GM20000 (cell line): Measurements from ENCODE around the gene VCAM1.
"Not testable (repeated sequence)": the region's sequence is repeated elsewhere in the genome, so short reads cannot be mapped to it uniquely, and the experiment has no call there.

Source experiments
- DNase-seq: peaks from one replicate; pipeline ENCODE4 v3.0.0; 2012; ENCODE audit warnings: low spot score
- TF ChIP-seq, protein P1 (sequence below): IDR thresholded peaks from 2 replicates; pipeline ENCODE4 v1.5.1; 2012; ENCODE audit warnings: mild to moderate bottlenecking, control low read depth; ENCODE audit errors: extremely low read depth, missing control alignments

VCAM1 gene

DNA sequence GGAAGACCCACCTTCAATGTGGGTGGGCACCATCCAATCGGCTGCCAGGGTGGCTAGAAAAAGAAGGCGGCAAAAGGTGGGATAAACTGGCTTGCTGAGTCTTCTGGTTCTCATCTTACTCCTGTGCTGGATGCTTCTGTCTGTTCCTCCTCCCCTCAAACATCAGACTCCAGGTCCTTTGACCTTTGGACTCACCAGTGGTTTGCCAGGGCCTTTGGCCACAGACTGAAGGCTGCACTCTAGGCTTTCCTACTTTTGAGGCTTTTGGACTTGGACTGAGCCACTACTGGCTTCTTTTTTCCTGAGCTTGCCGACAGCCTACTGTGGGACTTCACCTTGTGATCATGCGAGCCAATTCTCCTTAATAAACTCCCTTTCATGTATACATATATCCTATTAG is 55.9 kb downstream of the VCAM1 start:
- no peak for DNase-seq
- TF ChIP-seq, protein P1, sequence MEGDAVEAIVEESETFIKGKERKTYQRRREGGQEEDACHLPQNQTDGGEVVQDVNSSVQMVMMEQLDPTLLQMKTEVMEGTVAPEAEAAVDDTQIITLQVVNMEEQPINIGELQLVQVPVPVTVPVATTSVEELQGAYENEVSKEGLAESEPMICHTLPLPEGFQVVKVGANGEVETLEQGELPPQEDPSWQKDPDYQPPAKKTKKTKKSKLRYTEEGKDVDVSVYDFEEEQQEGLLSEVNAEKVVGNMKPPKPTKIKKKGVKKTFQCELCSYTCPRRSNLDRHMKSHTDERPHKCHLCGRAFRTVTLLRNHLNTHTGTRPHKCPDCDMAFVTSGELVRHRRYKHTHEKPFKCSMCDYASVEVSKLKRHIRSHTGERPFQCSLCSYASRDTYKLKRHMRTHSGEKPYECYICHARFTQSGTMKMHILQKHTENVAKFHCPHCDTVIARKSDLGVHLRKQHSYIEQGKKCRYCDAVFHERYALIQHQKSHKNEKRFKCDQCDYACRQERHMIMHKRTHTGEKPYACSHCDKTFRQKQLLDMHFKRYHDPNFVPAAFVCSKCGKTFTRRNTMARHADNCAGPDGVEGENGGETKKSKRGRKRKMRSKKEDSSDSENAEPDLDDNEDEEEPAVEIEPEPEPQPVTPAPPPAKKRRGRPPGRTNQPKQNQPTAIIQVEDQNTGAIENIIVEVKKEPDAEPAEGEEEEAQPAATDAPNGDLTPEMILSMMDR, result no peak

DNA sequence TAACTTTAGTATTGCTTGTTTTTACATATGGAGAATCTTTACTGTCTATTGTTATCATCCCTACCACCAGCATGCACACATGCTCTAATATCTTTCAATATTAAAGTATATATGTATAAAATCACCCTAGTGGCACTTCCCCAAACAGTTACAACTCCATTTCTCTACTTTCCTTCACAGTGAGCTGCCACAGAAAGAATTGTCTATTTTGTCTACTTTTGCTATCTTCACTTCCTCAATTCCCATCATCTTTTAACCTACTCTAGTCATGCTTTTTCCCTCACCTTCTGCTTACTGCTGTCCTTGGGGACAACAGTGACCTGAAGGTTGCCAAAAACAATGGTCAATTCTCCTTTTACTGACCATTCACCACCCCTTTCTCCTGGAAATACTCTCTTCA is 59.2 kb downstream of the VCAM1 start:
- TF ChIP-seq, protein P1, result no peak

DNA sequence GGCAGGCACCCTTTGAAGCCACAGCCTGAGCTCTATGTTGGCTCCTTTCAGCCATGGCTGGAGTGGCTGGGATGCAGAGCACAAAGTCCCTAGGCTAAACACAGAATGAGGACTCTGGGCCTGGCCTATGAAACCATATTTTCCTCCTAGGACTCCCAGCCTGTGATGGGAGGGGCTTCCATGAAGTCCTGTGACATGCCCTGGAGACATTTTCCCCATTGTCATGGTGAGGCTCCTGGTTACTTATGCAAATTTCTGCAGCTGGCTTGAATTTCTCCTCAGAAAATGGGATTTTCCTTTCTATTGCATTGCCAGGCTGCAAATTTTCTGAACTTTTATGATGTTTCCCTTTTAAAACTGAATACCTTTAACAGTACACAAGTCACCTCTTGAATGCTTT is 61.3 kb downstream of the VCAM1 start:
- TF ChIP-seq, protein P1, result no peak
- no peak for DNase-seq

More for the DNA sequence above, 59.2 kb downstream of the VCAM1 start:
- no peak for DNase-seq

DNA sequence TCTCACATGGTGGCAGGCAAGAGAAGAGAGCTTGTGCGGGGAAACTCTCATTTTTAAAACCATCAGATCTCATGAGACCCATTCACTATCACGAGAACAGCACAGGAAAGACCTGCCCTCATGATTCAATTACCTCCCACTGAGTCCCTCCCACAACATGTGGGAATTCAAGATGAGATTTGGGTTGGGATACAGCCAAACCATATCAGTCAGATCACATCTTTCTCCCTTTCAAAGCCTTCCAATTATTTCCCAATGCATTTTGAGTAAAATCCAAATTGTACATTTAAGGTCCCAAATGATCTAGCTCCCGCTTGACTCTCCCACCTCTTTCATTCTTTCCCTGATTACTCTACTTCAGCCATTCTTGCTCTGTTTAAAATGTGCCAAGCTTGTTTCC is 62.2 kb downstream of the VCAM1 start:
- not testable (repeated sequence) for DNase-seq

DNA sequence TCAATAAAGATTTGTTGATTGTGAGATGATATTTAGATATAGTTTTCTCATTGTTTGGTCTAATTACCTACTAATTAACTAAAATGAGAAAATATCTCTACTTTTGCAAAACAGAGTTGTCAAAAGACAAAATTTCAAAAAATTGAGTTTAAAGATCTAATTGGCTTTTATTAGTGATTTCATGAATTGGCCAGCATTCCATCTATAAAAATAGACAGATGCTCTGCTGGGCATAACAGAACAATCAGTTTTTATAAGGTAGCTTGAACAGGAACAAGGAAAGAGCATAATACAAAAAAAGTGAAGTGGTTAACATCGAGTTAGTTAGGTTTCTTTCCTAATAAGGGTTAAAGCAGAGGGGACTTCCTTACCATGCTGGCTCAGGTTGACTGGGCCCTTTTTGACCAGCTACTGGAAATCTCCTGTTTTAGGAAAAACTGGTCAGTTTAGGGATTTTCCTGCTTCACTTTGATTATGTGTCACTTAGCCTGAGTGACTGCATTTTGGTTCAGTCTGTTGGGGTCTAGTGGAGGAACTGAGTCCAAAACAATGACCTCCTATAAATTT is 63.0 kb downstream of the VCAM1 start:
- TF ChIP-seq, protein P1, result no peak
- DNase-seq, result no peak

DNA sequence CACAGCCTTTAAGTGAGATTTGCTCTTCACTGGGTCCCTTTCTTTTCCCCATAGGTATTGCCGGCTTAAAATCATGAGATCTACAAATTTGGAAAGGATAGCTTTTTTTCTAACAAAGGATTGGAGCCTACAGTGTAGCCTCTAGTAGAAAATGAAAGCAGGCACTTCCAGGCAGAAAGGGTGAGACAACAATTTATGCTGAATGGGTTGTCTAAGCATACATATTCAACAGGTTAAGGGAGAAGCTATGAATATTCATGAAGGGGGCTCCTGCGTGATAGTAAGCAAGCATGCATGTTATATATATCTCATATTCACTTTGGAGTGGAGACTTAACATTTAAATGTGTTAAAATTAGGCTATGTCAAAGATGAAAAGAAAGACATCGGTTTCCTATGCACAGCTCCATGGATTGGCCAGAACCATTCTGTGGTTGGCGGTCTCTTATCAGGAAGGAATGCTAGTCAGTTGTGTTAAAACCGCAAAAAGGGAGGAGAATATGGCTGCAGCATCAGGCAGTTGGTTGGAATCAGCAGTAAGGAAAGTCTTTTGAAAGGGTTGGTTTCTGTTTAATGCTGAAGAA is 66.0 kb downstream of the VCAM1 start:
- DNase-seq, result no peak
- TF ChIP-seq, protein P1, result no peak

DNA sequence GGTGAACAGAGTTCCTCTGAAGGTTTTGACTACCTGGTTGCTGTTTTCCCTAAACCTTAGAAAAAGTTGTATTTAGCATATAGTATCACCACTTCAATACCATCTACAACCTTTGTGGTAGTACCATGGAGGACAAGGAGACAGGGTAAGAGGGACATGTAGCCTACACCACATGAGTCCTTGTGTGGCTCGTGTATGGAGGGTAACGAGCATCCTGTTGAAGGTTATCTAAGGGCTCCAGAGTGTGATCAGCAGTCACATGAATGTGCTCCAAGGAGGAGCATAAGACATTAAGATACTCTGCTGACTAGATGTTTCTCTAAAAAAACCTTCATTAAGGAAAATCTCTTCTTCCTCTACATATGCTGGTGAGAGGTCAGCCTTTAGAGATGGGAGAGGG is 67.3 kb downstream of the VCAM1 start:
- TF ChIP-seq, protein P1, result no peak

More for the DNA sequence above, 67.3 kb downstream of the VCAM1 start:
- DNase-seq, result no peak
